GM21526 (cell line): ENCODE measurements around the gene HPCAL1.

Source experiments
- ATAC-seq: cut with Tn5 transposase; IDR thresholded peaks from one replicate; pipeline ENCODE4 v1.9.1; 2021; ENCODE audit warnings: moderate library complexity; ENCODE audit not compliant: unreplicated experiment, low FRiP score

The HPCAL1 gene

DNA sequence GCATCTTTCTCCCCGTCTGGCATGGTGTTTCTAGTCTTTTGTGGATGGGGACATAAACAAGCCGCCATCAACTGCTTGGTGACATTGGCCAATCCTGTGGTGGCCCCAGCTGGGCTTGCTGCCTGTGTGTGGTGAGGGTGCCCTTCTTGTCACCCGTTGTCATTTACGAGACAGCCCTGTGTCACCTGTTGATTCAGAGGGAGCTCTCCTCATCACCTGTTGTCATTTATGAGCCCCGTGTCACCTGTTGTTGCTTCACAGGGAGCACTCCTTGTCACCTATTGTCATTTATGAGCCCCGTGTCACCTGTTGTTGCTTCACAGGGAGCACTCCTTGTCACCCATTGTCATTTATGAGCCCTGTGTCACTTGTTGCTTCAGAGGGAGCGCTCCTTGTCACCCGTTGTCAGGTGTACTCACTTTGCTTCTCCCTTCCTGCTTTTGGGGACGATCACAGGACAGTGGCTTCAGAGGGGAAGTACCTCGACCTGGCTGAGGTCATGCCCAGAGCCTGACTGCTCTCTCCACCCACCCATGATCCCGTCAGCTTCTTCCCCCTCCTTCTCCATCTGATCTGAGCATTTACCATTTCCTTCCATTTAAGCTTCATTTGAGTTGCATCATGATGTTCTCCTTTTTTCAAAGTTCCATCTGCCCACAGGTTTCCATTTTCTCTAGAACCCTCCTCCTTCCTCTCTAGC lies 29.1 kb downstream of the HPCAL1 start:
- no peak for ATAC-seq

- no peak for ATAC-seq
Measured at GRCh38 chr2:10332402-10333246, 29.9 kb downstream of the HPCAL1 start.

- ATAC-seq = no peak
Measured at GRCh38 chr2:10333247-10333613, 30.5 kb downstream of the HPCAL1 start.

DNA sequence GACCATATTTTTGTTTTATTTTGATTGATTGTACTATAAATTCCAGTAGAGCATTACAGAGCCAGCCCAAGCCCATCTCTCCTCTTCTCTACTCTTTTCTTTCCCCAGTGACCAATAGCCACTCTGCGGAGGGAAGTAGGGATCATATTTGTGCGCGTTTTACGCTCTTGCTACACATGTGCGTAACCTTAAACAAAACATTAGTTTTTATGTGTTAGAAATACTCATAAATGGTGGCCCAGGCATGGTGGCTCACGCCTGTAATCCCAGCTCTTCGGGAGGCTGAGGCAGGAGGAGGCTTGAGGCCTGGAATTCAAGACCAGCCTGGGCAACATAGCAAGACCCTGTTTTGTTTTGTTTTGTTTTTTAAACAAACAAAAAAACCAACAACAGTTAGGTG lies 31.3 kb downstream of the HPCAL1 start:
- ATAC-seq = no peak

- no peak for ATAC-seq
Measured at GRCh38 chr2:10335046-10335840, 32.5 kb downstream of the HPCAL1 start.

- no peak for ATAC-seq
Measured at GRCh38 chr2:10336283-10336682, 33.6 kb downstream of the HPCAL1 start.

DNA sequence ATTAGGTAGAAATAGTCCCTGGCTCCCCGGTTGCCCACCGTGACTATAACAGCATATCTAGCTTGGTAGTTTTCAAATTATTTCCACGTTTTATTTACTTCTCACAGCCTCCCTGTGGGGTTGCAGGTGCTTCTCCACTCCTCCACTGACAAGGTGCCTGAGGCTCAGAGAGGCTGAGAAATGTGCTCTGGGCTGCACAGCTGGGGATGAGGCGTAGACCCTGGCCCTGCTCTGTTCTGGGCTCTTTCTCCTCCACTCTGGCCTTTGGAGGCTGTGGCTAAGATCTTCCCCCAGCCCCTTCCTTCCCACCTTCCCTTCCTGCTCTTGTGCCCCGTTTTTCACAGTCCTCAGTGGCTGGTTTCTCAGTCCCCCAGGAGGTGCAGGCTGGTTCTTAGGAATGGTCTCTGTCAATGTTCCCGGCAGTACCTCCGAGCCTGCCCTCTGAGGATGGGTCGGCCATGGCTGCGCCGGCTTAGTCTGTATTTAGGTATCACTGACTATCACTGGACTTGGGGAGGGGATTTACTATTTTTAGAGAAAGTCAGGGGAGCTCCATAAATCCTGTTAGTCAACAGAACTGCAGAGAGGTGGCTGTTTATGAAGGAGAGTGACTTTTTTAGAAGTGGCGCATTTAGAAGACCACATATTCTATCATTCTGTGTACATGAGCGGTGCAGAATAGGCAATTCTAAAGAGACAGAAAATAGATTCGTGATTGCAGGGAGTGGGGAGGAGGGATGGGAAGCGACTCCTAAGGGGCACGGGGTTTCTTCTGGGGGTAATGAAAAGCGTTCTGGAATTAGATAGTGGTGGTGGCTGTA lies 35.0 kb downstream of the HPCAL1 start:
- no peak for ATAC-seq

DNA sequence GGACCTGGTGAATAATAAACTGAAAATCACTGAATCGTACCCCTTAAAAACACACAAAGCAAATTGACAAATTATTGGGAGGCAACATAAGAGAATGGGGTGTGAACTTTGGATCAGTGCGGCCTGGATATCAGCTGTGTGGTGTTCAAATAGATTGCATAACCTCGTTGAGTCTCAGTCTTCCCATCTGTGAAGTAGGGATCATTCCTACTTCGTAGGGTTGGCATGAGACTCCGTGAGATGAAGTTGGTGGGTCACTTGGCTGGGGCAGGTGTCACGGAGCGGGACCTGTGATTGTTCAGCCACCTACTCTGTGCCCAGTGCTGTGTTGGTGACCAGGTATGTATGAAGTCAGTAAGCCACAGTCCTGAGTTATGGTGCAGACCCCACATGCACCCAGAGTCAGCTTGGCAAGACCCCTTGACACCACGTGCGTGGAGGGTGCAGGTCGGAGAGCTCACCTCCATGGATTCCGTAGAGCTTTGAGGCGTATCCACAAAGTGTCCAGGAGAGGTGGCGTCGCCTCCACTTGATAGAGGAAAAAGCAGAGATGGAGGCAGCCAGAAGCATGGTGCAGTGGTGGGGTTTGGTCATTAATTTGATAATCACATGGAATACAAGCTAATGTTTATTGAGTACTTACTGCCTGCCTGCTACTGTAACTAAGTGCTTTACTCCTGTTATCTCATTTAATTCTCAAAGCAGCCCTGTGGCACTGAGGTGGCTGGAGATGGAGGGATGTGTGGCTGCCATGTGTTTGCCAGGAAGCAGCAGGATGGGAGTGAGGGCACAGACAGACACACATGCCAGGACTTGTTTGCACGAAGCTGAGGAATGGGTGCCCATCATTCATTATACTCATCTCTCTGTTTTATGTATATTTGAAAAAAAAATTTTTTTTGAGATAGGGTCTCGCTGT lies 35.8 kb downstream of the HPCAL1 start:
- no peak for ATAC-seq

GRCh38 chr2:10339647-10340592 lies 37.2 kb downstream of the HPCAL1 start:
- ATAC-seq = no peak

DNA sequence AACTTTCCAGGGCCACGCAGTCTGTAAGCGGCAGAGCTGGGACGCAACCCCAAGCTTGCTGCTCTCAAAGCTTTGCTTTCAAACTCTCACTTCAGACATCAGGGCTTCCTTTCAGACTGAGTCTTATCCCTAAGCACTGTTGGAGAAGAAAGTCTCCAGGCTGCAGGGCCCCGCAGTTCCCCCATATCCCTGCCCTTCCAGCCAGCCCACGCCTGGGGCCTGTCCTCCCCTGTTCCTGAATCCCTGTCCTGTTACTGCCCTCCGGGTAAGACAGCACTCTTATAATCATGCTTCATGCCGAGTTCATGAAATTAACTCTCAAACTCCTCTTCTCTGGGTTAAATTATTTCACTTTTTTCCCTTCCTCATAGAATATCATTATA lies 37.9 kb downstream of the HPCAL1 start:
- no peak for ATAC-seq

- ATAC-seq = no peak
Measured at GRCh38 chr2:10341193-10341592, 38.5 kb downstream of the HPCAL1 start.

DNA sequence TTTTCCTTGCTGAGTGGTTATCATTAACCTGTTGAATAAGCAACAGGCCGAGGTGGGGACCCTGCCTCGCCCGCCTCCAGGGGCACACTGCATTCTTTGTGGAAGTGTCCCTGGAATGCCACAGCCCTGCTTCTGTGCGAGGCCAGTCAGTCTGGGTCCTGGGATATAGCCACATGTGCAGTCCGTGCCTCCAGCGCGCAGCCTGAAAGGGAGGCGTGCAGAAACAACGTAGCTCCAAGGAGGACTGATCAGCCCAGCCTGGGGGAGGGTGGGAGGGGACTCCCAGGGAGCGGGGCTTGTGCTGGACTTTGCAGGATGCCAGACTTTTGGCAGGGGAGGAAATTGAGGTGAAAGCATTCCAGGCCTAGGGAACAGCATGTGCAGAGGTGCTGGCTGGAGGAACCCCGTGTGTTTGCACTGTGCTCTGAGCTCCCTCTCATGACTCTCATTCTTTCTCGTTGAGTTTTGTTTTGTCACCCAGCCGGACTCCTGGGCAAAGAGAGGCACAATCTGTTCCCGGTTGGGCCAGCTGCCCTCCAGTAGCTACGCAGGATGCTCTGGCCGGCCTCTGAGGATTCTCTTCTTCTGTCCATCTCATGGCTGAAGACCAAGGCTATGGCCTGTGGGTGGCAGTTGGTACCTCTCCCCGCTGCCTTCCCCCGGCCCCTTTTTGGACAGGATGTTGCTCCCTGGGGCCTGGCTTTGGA lies 39.7 kb downstream of the HPCAL1 start:
- no peak for ATAC-seq

DNA sequence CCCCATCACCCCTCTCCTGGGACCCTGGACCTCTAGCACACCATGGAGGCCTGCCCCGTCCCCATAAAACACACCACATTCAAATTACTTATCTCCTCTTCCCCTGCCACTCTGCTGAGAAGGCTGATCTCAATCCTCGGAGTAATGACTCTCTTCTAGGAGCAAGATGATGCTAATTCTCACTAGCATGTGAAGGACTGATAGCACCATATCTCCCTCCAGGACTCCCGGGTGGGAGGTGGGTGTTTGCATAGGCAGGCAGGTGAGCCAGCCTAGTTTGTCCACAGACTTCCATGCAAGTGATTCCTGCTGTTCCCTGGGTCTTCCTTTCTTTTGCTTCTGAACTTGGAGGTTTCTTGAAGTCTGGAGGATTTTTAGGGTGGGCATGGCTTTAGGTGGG lies 40.5 kb downstream of the HPCAL1 start:
- no peak for ATAC-seq

GRCh38 chr2:10343658-10344057 lies 41.0 kb downstream of the HPCAL1 start:
- ATAC-seq = no peak

DNA sequence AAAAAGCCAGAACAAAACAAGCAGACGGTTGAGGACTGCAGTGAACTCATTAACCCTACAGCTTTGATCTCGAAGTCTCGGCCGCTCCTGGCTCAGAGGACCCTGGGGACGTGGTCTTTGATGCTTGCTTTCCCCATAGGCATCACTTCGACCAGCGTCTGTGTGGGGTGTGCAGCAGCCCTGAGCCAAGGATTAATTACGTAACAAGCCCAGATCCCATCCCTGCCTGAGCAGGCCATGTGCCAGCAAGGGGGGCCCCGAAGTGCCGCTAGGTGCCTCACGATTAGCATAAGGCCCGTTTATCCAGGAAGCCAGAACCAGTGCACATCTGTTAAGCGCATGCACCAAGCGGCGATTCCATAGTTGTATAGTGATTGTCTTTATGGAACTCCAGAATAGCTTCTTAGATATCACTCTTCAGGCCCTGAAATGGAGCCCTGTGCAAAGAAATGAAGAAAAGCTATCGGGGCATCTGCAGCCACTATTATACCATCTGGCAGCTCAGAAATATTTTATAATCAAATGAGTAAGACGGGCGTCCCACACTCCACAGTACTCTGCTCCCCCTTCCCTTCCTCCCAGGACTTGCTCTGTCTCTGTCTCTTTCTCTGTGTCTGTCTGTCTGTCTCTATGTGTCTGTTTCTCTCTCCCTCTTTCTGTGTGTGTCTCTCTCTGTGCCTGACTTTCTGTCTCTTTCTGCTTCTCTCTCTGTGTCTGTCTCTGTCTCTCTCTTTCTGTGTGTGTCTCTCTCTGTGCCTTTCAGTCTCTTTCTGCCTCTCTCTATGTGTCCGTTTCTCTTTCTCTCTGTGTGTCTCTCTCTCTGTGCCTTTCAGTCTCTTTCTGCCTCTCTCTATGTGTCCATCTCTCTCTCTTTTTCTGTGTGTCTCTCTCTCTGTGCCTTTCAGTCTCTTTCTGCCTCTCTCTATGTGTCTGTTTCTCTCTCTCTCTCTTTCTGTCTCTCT lies 41.7 kb downstream of the HPCAL1 start:
- ATAC-seq = no peak

DNA sequence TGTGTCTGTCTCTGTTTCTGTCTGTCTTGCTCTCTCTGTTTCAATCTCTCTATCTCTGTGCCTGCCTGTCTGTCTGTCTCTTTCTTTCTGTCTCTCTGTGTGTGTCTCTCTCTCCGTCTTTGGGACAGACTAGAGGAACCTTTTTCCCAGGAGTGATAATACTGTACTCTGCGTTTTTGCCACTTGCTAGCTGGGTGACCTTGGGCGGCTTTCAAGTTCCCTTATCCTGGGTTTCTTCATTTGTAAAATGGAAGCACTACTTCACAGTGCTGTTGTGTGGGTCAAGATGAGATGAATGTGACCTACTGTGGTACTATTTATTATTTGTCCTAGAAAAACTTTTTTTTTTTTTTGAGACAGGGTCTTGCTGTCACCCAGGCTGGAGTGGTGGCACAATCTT lies 42.4 kb downstream of the HPCAL1 start:
- ATAC-seq = no peak

- ATAC-seq = no peak
Measured at GRCh38 chr2:10345813-10346212, 43.1 kb downstream of the HPCAL1 start.
